Mesendoderm (in vitro differentiated cells): ENCODE measurements around the gene ADORA1.

Experiments
- DNase-seq: peaks from one replicate; pipeline ENCODE4 v3.0.0; 2013
- H2AK5ac ChIP-seq: 2 replicates; pipeline ENCODE4 v1.6.1; 2013; ENCODE audit warnings: low read length, inconsistent platforms
- H2BK120ac ChIP-seq: 2 replicates; pipeline ENCODE4 v1.6.1; 2013; ENCODE audit warnings: low read depth, mild to moderate bottlenecking, low read length, moderate library complexity, mixed read lengths
- H2BK15ac ChIP-seq: replicated peaks from 2 replicates; pipeline ENCODE4 v1.6.1; 2013; ENCODE audit warnings: low read depth, mild to moderate bottlenecking, moderate library complexity
- H2BK5ac ChIP-seq: 2 replicates; pipeline ENCODE4 v1.6.1; 2013; ENCODE audit warnings: low read length, inconsistent platforms
- H3K18ac ChIP-seq: 2 replicates; pipeline ENCODE4 v1.6.1; 2013; ENCODE audit warnings: mild to moderate bottlenecking, low read length, mixed read lengths
- H3K23ac ChIP-seq: one replicate; pipeline ENCODE4 v1.6.1; 2013; ENCODE audit warnings: low read length
- H3K27ac ChIP-seq: 2 replicates; pipeline ENCODE4 v1.5.1; 2013; ENCODE audit warnings: low read depth, mild to moderate bottlenecking, inconsistent platforms, low read length, moderate library complexity
- H3K27me3 ChIP-seq: 2 replicates; pipeline ENCODE4 v1.6.1; 2013; ENCODE audit warnings: low read length, control low read depth, mild to moderate bottlenecking, inconsistent platforms; ENCODE audit not compliant: insufficient read depth, poor library complexity
- H3K36me3 ChIP-seq: 2 replicates; pipeline ENCODE4 v1.6.1; 2013; ENCODE audit warnings: low read length, inconsistent platforms; ENCODE audit not compliant: control insufficient read depth, insufficient read depth
- H3K4ac ChIP-seq: one replicate; pipeline ENCODE4 v1.6.1; 2013; ENCODE audit warnings: low read depth, mild to moderate bottlenecking, low read length, moderate library complexity
- H3K4me1 ChIP-seq: 2 replicates; pipeline ENCODE4 v1.6.1; 2013; ENCODE audit warnings: low read depth, low read length, inconsistent platforms; ENCODE audit not compliant: control insufficient read depth
- H3K4me2 ChIP-seq: 2 replicates; pipeline ENCODE4 v1.6.1; 2013; ENCODE audit warnings: low read length
- H3K4me3 ChIP-seq: 2 replicates; pipeline ENCODE4 v1.5.1; 2013; ENCODE audit warnings: mild to moderate bottlenecking, low read length
- H3K56ac ChIP-seq: one replicate; pipeline ENCODE4 v1.6.1; 2013; ENCODE audit warnings: low read length
- H3K79me1 ChIP-seq: 2 replicates; pipeline ENCODE4 v1.6.1; 2013; ENCODE audit warnings: low read length, inconsistent platforms
- H3K79me2 ChIP-seq: 2 replicates; pipeline ENCODE4 v1.6.1; 2013; ENCODE audit warnings: mild to moderate bottlenecking, low read length; ENCODE audit not compliant: control insufficient read depth, insufficient read depth
- H3K9ac ChIP-seq: 2 replicates; pipeline ENCODE4 v1.6.1; 2013; ENCODE audit warnings: low read length, inconsistent platforms
- H4K5ac ChIP-seq: one replicate; pipeline ENCODE4 v1.6.1; 2013; ENCODE audit warnings: low read length
- H4K8ac ChIP-seq: one replicate; pipeline ENCODE4 v1.6.1; 2013; ENCODE audit warnings: low read depth, mild to moderate bottlenecking, control low read depth, low read length, moderate library complexity
- WGBS: extraction: QIAGEN DNeasy Blood & Tissue Kit; methylation state at CpG from one replicate; pipeline ENCODE4 v1.1.7; 2013; ENCODE audit warnings: low lambda C conversion rate, missing lambda C conversion rate; ENCODE audit not compliant: insufficient coverage; ENCODE audit errors: extremely low coverage; 5-methylcytosine and 5-hydroxymethylcytosine counted together

The ADORA1 gene

DNA sequence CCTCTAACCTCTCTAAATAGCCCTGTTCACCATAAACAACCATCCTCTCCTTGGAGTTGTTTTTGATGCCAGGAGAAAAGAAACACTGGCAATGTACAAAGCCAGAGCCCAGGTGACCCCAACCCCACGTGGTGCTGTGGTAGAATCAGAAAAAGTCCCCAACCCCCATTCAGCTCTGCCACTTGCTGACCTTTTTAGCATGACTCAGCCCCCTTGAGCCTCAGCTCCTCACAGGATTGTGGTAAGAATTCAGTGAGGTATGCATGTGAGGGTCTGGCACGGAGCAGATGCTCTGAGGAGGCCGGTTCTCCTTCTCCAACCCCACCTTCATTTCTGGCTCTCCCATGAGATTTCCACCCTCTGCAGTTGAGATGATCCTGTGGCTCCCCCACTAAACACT is 70.1 kb downstream of the ADORA1 start:
- peak; percentile 89 for DNase-seq

DNA sequence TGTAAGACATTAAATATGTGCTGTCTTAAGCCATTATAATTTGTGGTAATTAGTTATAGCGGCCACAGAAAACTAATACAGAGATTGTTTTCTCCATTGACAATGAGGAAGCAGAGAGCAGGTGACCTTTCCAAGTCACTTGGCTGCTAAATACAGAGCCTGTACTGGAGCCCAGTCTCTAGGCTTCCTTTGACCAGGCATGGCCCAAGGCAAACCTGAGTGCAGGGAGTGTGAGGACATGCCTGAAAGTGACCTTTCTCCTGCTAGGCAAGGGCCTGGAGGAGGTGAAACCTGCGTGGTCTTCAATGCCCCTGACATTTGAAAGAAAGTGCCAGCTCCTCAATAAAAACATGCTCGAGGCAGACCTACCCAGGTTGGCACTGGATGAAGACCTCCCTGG is 71.5 kb downstream of the ADORA1 start:
- Histone ChIP-seq H2BK15ac (no peak overlapping the region), H3K79me2 (no peaks in the 10 kb centered on the region), H3K18ac (no peak overlapping the region), H3K56ac (no peak overlapping the region), H3K79me1 (no peaks in the 10 kb centered on the region), H3K4me1 (peaks cover 4% of the 10 kb centered on the region), H2BK5ac (no peak overlapping the region), H2BK120ac (no peak overlapping the region), H4K8ac (no peak overlapping the region), H3K4me2 (no peak overlapping the region), H3K27ac (no peak overlapping the region), H3K4ac (no peak overlapping the region), H3K4me3 (no peak overlapping the region), H3K27me3 (no peaks in the 10 kb centered on the region), H4K5ac (no peak overlapping the region), H3K36me3 (no peaks in the 10 kb centered on the region), H2AK5ac (no peak overlapping the region), H3K9ac (no peak overlapping the region), H3K23ac (no peak overlapping the region)
- WGBS: no CpG with 5 or more reads among the region's 3 CpGs
- no peak for DNase-seq

More for the DNA sequence above, 70.1 kb downstream of the ADORA1 start:
- Histone ChIP-seq H2BK15ac (no peak overlapping the region), H3K56ac (no peak overlapping the region), H3K4ac (no peak overlapping the region), H4K8ac (no peak overlapping the region), H3K4me1 (peaks cover 4% of the 10 kb centered on the region), H2BK120ac (no peak overlapping the region), H3K18ac (peak overlapping the region; percentile 22), H3K4me3 (no peak overlapping the region), H2AK5ac (no peak overlapping the region), H3K4me2 (no peak overlapping the region), H3K9ac (no peak overlapping the region), H3K27ac (no peak overlapping the region), H3K27me3 (no peaks in the 10 kb centered on the region), H3K23ac (no peak overlapping the region), H4K5ac (no peak overlapping the region), H3K79me1 (no peaks in the 10 kb centered on the region), H3K79me2 (no peaks in the 10 kb centered on the region), H3K36me3 (no peaks in the 10 kb centered on the region), H2BK5ac (no peak overlapping the region)
- WGBS: no CpG with 5 or more reads among the region's 3 CpGs

DNA sequence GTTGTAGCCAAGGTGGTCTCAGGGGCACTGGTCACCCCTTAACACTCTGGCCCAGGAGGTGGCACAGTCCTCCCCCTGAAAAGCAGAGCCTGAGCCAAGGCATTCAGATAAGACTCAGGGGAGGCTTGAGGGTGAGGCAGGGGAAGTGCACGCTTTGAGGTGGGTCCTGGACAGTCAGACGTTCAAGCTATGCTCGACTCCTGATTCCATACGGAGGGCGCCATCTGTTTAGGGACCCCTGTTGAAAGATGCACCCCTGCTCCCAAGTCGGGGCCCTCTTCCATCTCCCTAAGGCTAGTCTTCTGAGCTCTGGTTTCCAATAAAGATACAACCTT is 71.9 kb downstream of the ADORA1 start:
- no peak overlapping the region for H4K8ac ChIP-seq
- no peak overlapping the region for H3K4ac ChIP-seq
- H2BK5ac ChIP-seq: no peak overlapping the region
- H2BK120ac ChIP-seq: no peak overlapping the region
- WGBS: no CpG with 5 or more reads among the region's 6 CpGs
- no peak overlapping the region for H3K23ac ChIP-seq
- no peak overlapping the region for H3K27ac ChIP-seq
- H4K5ac ChIP-seq: no peak overlapping the region
- H3K18ac ChIP-seq: no peak overlapping the region
- H3K4me3 ChIP-seq: no peak overlapping the region
- H3K79me2 ChIP-seq: no peaks in the 10 kb centered on the region
- no peak overlapping the region for H3K9ac ChIP-seq
- peaks cover 4% of the 10 kb centered on the region for H3K4me1 ChIP-seq
- no peak overlapping the region for H3K56ac ChIP-seq
- no peak for DNase-seq
- no peak overlapping the region for H3K4me2 ChIP-seq
- H2AK5ac ChIP-seq: no peak overlapping the region
- H3K36me3 ChIP-seq: no peaks in the 10 kb centered on the region
- H3K27me3 ChIP-seq: no peaks in the 10 kb centered on the region
- no peak overlapping the region for H2BK15ac ChIP-seq
- H3K79me1 ChIP-seq: no peaks in the 10 kb centered on the region

DNA sequence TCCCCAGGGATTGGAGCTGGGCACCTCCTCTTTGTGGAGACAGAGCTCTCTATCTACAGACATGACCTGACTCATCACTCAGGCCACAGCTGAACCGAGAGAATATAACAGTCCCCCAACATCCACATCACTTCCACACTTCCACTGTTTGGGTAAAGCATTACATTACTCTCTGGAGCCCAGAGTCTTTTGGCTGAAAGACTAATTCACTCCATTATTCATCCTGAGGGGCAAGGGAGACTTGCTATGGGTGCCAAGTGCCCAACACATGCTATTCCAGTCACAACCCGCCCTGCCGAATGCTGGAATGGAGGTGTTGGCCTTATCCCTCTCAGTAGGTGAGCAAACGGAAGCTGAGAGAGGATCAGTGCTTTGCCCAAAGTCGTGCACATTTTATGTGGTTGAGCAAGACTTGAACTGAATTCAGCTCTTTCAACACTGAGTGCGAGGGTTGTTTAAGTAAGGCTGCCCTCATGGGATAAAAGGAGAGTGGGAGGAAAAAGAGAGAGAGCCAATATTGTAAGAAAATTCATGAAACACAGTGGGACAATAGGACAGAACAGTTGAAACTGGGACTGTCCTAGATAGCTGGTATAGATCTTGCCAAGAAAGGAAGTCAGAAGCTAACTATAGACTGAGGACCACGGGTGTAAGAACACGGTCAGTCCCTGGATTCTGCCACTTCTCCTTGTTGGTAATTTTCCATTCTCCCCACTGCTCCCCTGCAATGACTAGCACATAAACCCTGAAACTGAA is 72.5 kb downstream of the ADORA1 start:
- H3K56ac ChIP-seq: no peak overlapping the region

DNA sequence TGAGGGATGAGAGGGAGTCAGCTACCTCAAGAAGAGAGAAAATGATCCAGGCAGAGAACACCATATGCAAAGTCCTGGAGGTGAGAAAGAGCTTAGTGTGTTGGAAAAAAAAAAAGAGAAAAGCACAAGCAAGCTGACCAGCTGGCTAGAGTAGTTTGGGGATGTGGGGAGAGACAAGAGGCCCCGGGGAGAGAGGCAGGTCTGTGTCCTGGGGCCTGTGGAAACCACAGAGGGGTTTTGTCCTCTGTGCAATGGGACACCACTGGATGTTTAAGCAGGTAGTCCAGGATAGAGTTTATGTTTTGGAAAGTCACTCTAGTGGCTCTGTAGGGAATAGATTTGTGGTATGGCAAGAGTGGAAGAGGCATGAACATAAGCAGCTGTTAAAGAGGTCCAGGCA is 73.4 kb downstream of the ADORA1 start:
- no peak for DNase-seq
- Histone ChIP-seq H4K8ac (no peak overlapping the region), H3K9ac (no peak overlapping the region), H3K4me1 (peaks cover 4% of the 10 kb centered on the region), H2BK15ac (no peak overlapping the region), H3K79me1 (no peaks in the 10 kb centered on the region), H3K79me2 (no peaks in the 10 kb centered on the region), H3K4ac (no peak overlapping the region), H3K23ac (no peak overlapping the region), H3K18ac (no peak overlapping the region), H3K56ac (no peak overlapping the region), H4K5ac (no peak overlapping the region), H3K4me2 (no peak overlapping the region), H2AK5ac (no peak overlapping the region), H2BK5ac (no peak overlapping the region), H3K27ac (no peak overlapping the region), H2BK120ac (no peak overlapping the region), H3K4me3 (no peak overlapping the region), H3K36me3 (no peaks in the 10 kb centered on the region), H3K27me3 (no peaks in the 10 kb centered on the region)
- no CpG with 5 or more reads among the region's 1 CpG for WGBS

More for the DNA sequence above, 72.5 kb downstream of the ADORA1 start:
- H2AK5ac ChIP-seq: no peak overlapping the region
- WGBS: no CpG with 5 or more reads among the region's 8 CpGs
- no peak overlapping the region for H3K27ac ChIP-seq
- no peak overlapping the region for H2BK120ac ChIP-seq
- H3K27me3 ChIP-seq: no peaks in the 10 kb centered on the region
- H3K9ac ChIP-seq: no peak overlapping the region
- H3K36me3 ChIP-seq: no peaks in the 10 kb centered on the region
- no peak overlapping the region for H3K4me2 ChIP-seq
- no peaks in the 10 kb centered on the region for H3K79me2 ChIP-seq
- H3K18ac ChIP-seq: no peak overlapping the region
- no peak overlapping the region for H4K8ac ChIP-seq
- H3K4me1 ChIP-seq: peaks cover 4% of the 10 kb centered on the region
- no peak overlapping the region for H3K4me3 ChIP-seq
- no peak overlapping the region for H2BK5ac ChIP-seq
- no peak overlapping the region for H3K4ac ChIP-seq
- H2BK15ac ChIP-seq: no peak overlapping the region
- no peak overlapping the region for H3K23ac ChIP-seq
- H4K5ac ChIP-seq: no peak overlapping the region
- no peaks in the 10 kb centered on the region for H3K79me1 ChIP-seq
- no peak for DNase-seq
